Renal cortical epithelial cell (primary cell): ENCODE results near the gene CDH22. TPM values are rescaled to one million over a fixed set of nuclear protein-coding genes. Genes with fewer than 3 reads are reported as not detected.

Experiments used
- DNase-seq: peaks from one replicate; pipeline ENCODE4 v3.0.0-alpha.2; 2011; ENCODE audit warnings: low read depth
- total RNA-seq: library from RNA; depleted of rRNA; stranded (reverse); fragments of >200 nt; gene quantifications from 2 replicates; pipeline ENCODE4 v1.2.3, GENCODE V29; 2014

CDH22 gene
- total RNA-seq, 1 donor from 2014 or later, result not detected

- DNase-seq, result no peak
These were observed 91.4 kb downstream of the CDH22 start for GRCh38 chr20:46216770-46217464.

GRCh38 chr20:46215913-46216707 lies 92.2 kb downstream of the CDH22 start:
- DNase-seq, result no peak

- DNase-seq, result no peak
These were observed 93.3 kb downstream of the CDH22 start for GRCh38 chr20:46214824-46215488.

- no peak for DNase-seq
These were observed 94.1 kb downstream of the CDH22 start for GRCh38 chr20:46213946-46214823.

- DNase-seq, result no peak
These were observed 95.4 kb downstream of the CDH22 start for GRCh38 chr20:46212876-46213275.

- DNase-seq, result no peak
These were observed 96.0 kb downstream of the CDH22 start for GRCh38 chr20:46212252-46212651.

- DNase-seq, result no peak
These were observed 97.0 kb downstream of the CDH22 start for GRCh38 chr20:46211331-46211722.

- DNase-seq, result no peak
These were observed 97.5 kb downstream of the CDH22 start for GRCh38 chr20:46210672-46211330.

- no peak for DNase-seq
These were observed 98.2 kb downstream of the CDH22 start for GRCh38 chr20:46209930-46210671.

GRCh38 chr20:46207793-46208192 lies 100.5 kb downstream of the CDH22 start:
- no peak for DNase-seq

- DNase-seq, result no peak
These were observed 101.2 kb downstream of the CDH22 start for GRCh38 chr20:46206992-46207549.

- DNase-seq, result peak; percentile 33
These were observed 102.3 kb downstream of the CDH22 start for GRCh38 chr20:46206025-46206424.

GRCh38 chr20:46205349-46205748 lies 102.9 kb downstream of the CDH22 start:
- no peak for DNase-seq

- DNase-seq, result no peak
These were observed 103.6 kb downstream of the CDH22 start for GRCh38 chr20:46204594-46205186.

GRCh38 chr20:46203510-46203837 lies 104.8 kb downstream of the CDH22 start:
- DNase-seq, result no peak

- DNase-seq, result no peak
These were observed 105.4 kb downstream of the CDH22 start for GRCh38 chr20:46202766-46203509.

GRCh38 chr20:46200582-46201570 lies 107.4 kb downstream of the CDH22 start:
- no peak for DNase-seq

- DNase-seq, result no peak
These were observed 109.1 kb downstream of the CDH22 start for GRCh38 chr20:46199198-46199597.
